H9 (cell line): Measurements from ENCODE around the gene PGM2. TPM values are rescaled to one million over a fixed set of nuclear protein-coding genes. Genes with fewer than 3 reads are reported as not detected.

Source experiments
- DNase-seq: peaks from one replicate; pipeline ENCODE4 v3.0.0-alpha.2; 2017
- H2AFZ ChIP-seq: one replicate; pipeline ENCODE4 v1.6.1; 2013; ENCODE audit warnings: mild to moderate bottlenecking, low read length, control low read depth, moderate library complexity
- H2AK5ac ChIP-seq: 2 replicates; pipeline ENCODE4 v1.6.1; 2013; ENCODE audit warnings: low read length, control low read depth, mixed read lengths; ENCODE audit not compliant: insufficient read length
- H2BK120ac ChIP-seq: one replicate; pipeline ENCODE4 v1.6.1; 2013; ENCODE audit warnings: low read depth, mild to moderate bottlenecking, low read length, control low read depth, inconsistent platforms; ENCODE audit not compliant: poor library complexity, severe bottlenecking
- H2BK12ac ChIP-seq: 2 replicates; pipeline ENCODE4 v1.6.1; 2013; ENCODE audit warnings: low read length, control low read depth, mixed read lengths, low read depth; ENCODE audit not compliant: insufficient read length
- H2BK15ac ChIP-seq: 2 replicates; pipeline ENCODE4 v1.6.1; 2013; ENCODE audit warnings: low read depth, low read length, control low read depth
- H2BK20ac ChIP-seq: one replicate; pipeline ENCODE4 v1.6.1; 2013; ENCODE audit warnings: low read depth, mild to moderate bottlenecking, low read length, control low read depth, inconsistent platforms; ENCODE audit not compliant: poor library complexity, severe bottlenecking
- H2BK5ac ChIP-seq: 2 replicates; pipeline ENCODE4 v1.6.1; 2013; ENCODE audit warnings: low read length, control low read depth, mixed read lengths; ENCODE audit not compliant: insufficient read length
- H3K14ac ChIP-seq: 2 replicates; pipeline ENCODE4 v1.6.1; 2013; ENCODE audit warnings: low read length, control low read depth; ENCODE audit not compliant: insufficient read depth
- H3K18ac ChIP-seq: 2 replicates; pipeline ENCODE4 v1.6.1; 2013; ENCODE audit warnings: low read depth, mild to moderate bottlenecking, mixed read lengths, low read length, control low read depth; ENCODE audit not compliant: insufficient read length
- H3K23ac ChIP-seq: 2 replicates; pipeline ENCODE4 v1.6.1; 2013; ENCODE audit warnings: low read length, control low read depth, mixed read lengths, low read depth; ENCODE audit not compliant: insufficient read length
- H3K23me2 ChIP-seq: 2 replicates; pipeline ENCODE4 v1.6.1; 2013; ENCODE audit warnings: low read depth, mild to moderate bottlenecking, mixed read lengths, low read length, control low read depth; ENCODE audit not compliant: insufficient read length, poor library complexity, severe bottlenecking
- H3K27ac ChIP-seq: 2 replicates; pipeline ENCODE4 v1.5.1; 2013; ENCODE audit warnings: low read length, control low read depth, mixed read lengths, low read depth; ENCODE audit not compliant: insufficient read length
- H3K27me3 ChIP-seq: 2 replicates; pipeline ENCODE4 v1.6.1; 2013; ENCODE audit warnings: low read length, control low read depth, inconsistent platforms; ENCODE audit not compliant: insufficient read depth
- H3K4ac ChIP-seq: 2 replicates; pipeline ENCODE4 v1.6.1; 2013; ENCODE audit warnings: low read depth, mild to moderate bottlenecking, control low read depth, inconsistent platforms, low read length, moderate library complexity
- H3K4me1 ChIP-seq: 2 replicates; pipeline ENCODE4 v1.6.1; 2013; ENCODE audit warnings: low read length, control low read depth, inconsistent platforms; ENCODE audit not compliant: insufficient read depth
- H3K4me2 ChIP-seq: 2 replicates; pipeline ENCODE4 v1.6.1; 2013; ENCODE audit warnings: low read length, control low read depth, mixed read lengths; ENCODE audit not compliant: insufficient read length, insufficient read depth
- H3K56ac ChIP-seq: 2 replicates; pipeline ENCODE4 v1.6.1; 2013; ENCODE audit warnings: low read depth, mild to moderate bottlenecking, mixed read lengths, low read length, control low read depth; ENCODE audit not compliant: insufficient read length
- H3K79me1 ChIP-seq: 2 replicates; pipeline ENCODE4 v1.6.1; 2013; ENCODE audit warnings: low read depth, mild to moderate bottlenecking, moderate library complexity, low read length, control low read depth, inconsistent platforms; ENCODE audit not compliant: insufficient read depth, poor library complexity, severe bottlenecking
- H3K79me2 ChIP-seq: 2 replicates; pipeline ENCODE4 v1.6.1; 2013; ENCODE audit warnings: low read length, control low read depth, inconsistent platforms; ENCODE audit not compliant: insufficient read depth
- H3K9ac ChIP-seq: 2 replicates; pipeline ENCODE4 v1.6.1; 2013; ENCODE audit warnings: low read length, control low read depth, mixed read lengths; ENCODE audit not compliant: insufficient read length; ENCODE audit errors: extremely low read depth
- H3K9me3 ChIP-seq: one replicate; pipeline ENCODE4 v1.6.1; 2013; ENCODE audit warnings: low read depth, low read length, inconsistent platforms; ENCODE audit not compliant: control insufficient read depth
- H3T11ph ChIP-seq: one replicate; pipeline ENCODE4 v1.6.1; 2013; ENCODE audit warnings: mild to moderate bottlenecking, low read length, control low read depth, inconsistent platforms
- H4K20me1 ChIP-seq: one replicate; pipeline ENCODE4 v1.6.1; 2013; ENCODE audit not compliant: control insufficient read depth, insufficient read length, insufficient read depth
- H4K5ac ChIP-seq: 2 replicates; pipeline ENCODE4 v1.6.1; 2013; ENCODE audit warnings: low read depth, mild to moderate bottlenecking, mixed read lengths, low read length, control low read depth; ENCODE audit not compliant: insufficient read length
- H4K8ac ChIP-seq: replicated peaks from 2 replicates; pipeline ENCODE4 v1.6.1; 2013; ENCODE audit warnings: low read length, control low read depth, mixed read lengths, low read depth; ENCODE audit not compliant: insufficient read length
- H4K91ac ChIP-seq: 2 replicates; pipeline ENCODE4 v1.6.1; 2013; ENCODE audit warnings: low read depth, mild to moderate bottlenecking, moderate library complexity, mixed read lengths, low read length, control low read depth; ENCODE audit not compliant: insufficient read length
- H3K27ac Mint-ChIP-seq, 3 experiments: 2 replicates in 2 of 3; 3 replicates in 1 of 3; pipeline ENCODE4 v1.8.0; 2020 to 2021; ENCODE audit warnings: mixed read lengths in 3 of 3, mild to moderate bottlenecking in 1 of 3, moderate library complexity in 1 of 3
- H3K27me3 Mint-ChIP-seq: 2 replicates; pipeline ENCODE4 v1.8.0; 2021; ENCODE audit warnings: low read depth, mild to moderate bottlenecking, moderate library complexity, mixed read lengths
- H3K36me3 Mint-ChIP-seq, 3 experiments: 2 replicates in 2 of 3; 3 replicates in 1 of 3; pipeline ENCODE4 v1.8.0; 2020 to 2021; ENCODE audit warnings: low read depth in 3 of 3, mixed read lengths in 3 of 3; ENCODE audit not compliant: insufficient read depth in 1 of 3
- H3K4me1 Mint-ChIP-seq, 2 experiments: 2 replicates each; pipeline ENCODE4 v1.8.0; 2020; ENCODE audit warnings: mixed read lengths in 2 of 2
- H3K4me3 Mint-ChIP-seq, 2 experiments: 2 replicates in 1 of 2; 3 replicates in 1 of 2; pipeline ENCODE4 v1.8.0; 2020 to 2021; ENCODE audit warnings: mild to moderate bottlenecking in 2 of 2, mixed read lengths in 2 of 2, moderate library complexity in 1 of 2
- H3K9me3 Mint-ChIP-seq, 2 experiments: 2 replicates in 1 of 2; 3 replicates in 1 of 2; pipeline ENCODE4 v1.8.0; 2020; ENCODE audit warnings: mild to moderate bottlenecking in 2 of 2, mixed read lengths in 2 of 2, moderate library complexity in 1 of 2
- CTCF ChIP-seq: fragments of 200-600 bp; sonication (generic); conservative IDR thresholded peaks from 3 replicates; pipeline ENCODE4 v1.8.0; 2021; ENCODE audit warnings: antibody characterized with exemption, mild to moderate bottlenecking
- WGBS: extraction: QIAGEN DNeasy Blood & Tissue Kit; methylation state at CpG from one replicate; pipeline ENCODE4 v1.1.7; 2013; ENCODE audit warnings: missing lambda C conversion rate, low lambda C conversion rate, mixed read lengths; ENCODE audit not compliant: insufficient read length; ENCODE audit errors: extremely low coverage; 5-methylcytosine and 5-hydroxymethylcytosine counted together
- total RNA-seq: library from RNA; stranded (reverse); gene quantifications from 2 replicates; pipeline ENCODE4 v1.2.1, GENCODE V29; 2021

Gene PGM2
- total RNA-seq, 1 experiment from 2014 or later, result 26.6 TPM

DNA sequence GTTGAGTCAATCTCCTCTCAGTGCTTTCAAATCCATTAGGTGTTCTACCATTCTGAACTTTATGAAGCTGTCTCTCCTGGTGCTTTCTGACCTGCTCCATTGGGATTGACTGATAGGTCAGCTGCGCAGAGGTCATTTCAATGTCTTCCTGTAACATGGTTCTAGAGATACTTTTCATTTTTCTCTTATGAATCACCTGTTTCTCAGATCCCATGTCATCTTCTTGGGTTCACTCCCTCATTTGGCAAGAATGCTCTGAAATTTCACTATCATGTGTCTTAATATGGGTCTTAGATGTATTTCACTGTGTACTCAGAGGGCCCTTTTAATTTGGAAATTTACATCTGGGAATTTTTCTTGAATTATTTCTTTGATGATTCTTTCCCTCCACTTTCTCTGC, 13.8 kb upstream of the PGM2 start:
- Histone ChIP-seq H3K18ac (no peak overlapping the region), H4K20me1 (no peaks in the 10 kb centered on the region), H3K4me1 (no peaks in the 10 kb centered on the region; the same call in 1 of the 2 replicates), H3K4ac (no peak overlapping the region), H4K91ac (no peak overlapping the region), H3K23ac (no peak overlapping the region), H2BK120ac (no peak overlapping the region), H4K5ac (no peak overlapping the region), H2BK20ac (no peak overlapping the region), H2AK5ac (no peak overlapping the region), H3K9ac (no peak overlapping the region), H2BK12ac (no peak overlapping the region), H2BK5ac (no peak overlapping the region), H3K23me2 (no peaks in the 10 kb centered on the region), H3K27ac (no peak overlapping the region), H3K27me3 (no peaks in the 10 kb centered on the region), H3K9me3 (no peaks in the 10 kb centered on the region), H3K79me2 (no peaks in the 10 kb centered on the region), H4K8ac (no peak overlapping the region), H3K4me2 (no peak overlapping the region), H3K14ac (no peak overlapping the region), H3K79me1 (no peaks in the 10 kb centered on the region), H3T11ph (no peak overlapping the region), H2AFZ (no peak overlapping the region), H3K56ac (no peak overlapping the region), H2BK15ac (no peak overlapping the region)
- H3K27me3 Mint-ChIP-seq, result no peaks in the 10 kb centered on the region
- no peak overlapping the region for H3K27ac Mint-ChIP-seq
- WGBS, result no CpG with 5 or more reads among the region's 1 CpG
- no peak overlapping the region for H3K4me3 Mint-ChIP-seq
- DNase-seq, result no peak
- H3K9me3 Mint-ChIP-seq, result 0 out of 5 replicates have a peak, but pooled peaks cover 0 to 3% of the 10 kb centered on the region in 2 experiments
- H3K36me3 Mint-ChIP-seq, result no peaks in the 10 kb centered on the region
- no peak for TF ChIP-seq CTCF
- H3K4me1 Mint-ChIP-seq, result peaks cover 8 to 9% of the 10 kb centered on the region in 2 experiments; a peak in 3 of 4 replicates
